Motor neuron (in vitro differentiated cells): Measurements from ENCODE around the gene SPON1. TPM values are rescaled to one million over a fixed set of nuclear protein-coding genes. Genes with fewer than 3 reads are reported as not detected.
A peak's percentile ranks its signal among the peaks of the same experiment; 100 is the strongest.
"Not testable (repeated sequence)": the region's sequence is repeated elsewhere in the genome, so short reads cannot be mapped to it uniquely, and the experiment has no call there.

Experiments used
- ATAC-seq, 8 experiments: fragments of 200-7000 bp; cut with Tn5 transposase; replicated peaks in 6 of 8; 2 replicates each; pipeline ENCODE4 v1.8.0; 2021; ENCODE audit warnings: mild to moderate bottlenecking in 8 of 8, moderate library complexity in 8 of 8
- H3K27ac ChIP-seq, 2 donors: fragments of 250-450 bp; sonication (Bioruptor Pico); 2 replicates each; pipeline ENCODE4 v1.9.0; 2021; ENCODE audit warnings: antibody characterized with exemption in 2 of 2, mild to moderate bottlenecking in 2 of 2, moderate library complexity in 1 of 2
- H3K4me1 ChIP-seq, 2 donors: fragments of 250-450 bp; sonication (Bioruptor Pico); replicated peaks in 1 of 2; 2 replicates each; pipeline ENCODE4 v1.6.1; 2021; ENCODE audit warnings: antibody characterized with exemption in 2 of 2, mild to moderate bottlenecking in 2 of 2, moderate library complexity in 1 of 2
- H3K4me3 ChIP-seq, 5 donors: fragments of 250-450 bp; sonication (Bioruptor Pico); 2 replicates each; pipeline ENCODE4 v1.9.0; 2021; ENCODE audit warnings: antibody characterized with exemption in 5 of 5, mild to moderate bottlenecking in 5 of 5, moderate library complexity in 4 of 5
- WGBS, 10 experiments: fragments of 450-650 bp; shearing (Covaris generic); methylation state at CpG; one replicate each; pipeline ENCODE4 v1.0.0; 2022; 5-methylcytosine and 5-hydroxymethylcytosine counted together
- in situ Hi-C, 9 experiments: fragments of 400-800 bp; cut with MboI; loops; one replicate each; pipeline ENCODE4 v1.15.0; 2021; ENCODE audit warnings: low sequenced_read_pairs in 9 of 9, low pct_unique_long_range_greater_than_20kb in 2 of 9; ENCODE audit not compliant: unreplicated experiment in 9 of 9
- total RNA-seq, 8 experiments: library from RNA; unstranded; fragments of 300-600 nt; gene quantifications; 2 replicates each; pipeline versions ENCODE4 v1.2.3 to v1.2.4, GENCODE V29; 2022

SPON1 gene
- total RNA-seq, 8 experiments from 2014 or later: 0.41 to 294 (median 9.5) TPM

DNA sequence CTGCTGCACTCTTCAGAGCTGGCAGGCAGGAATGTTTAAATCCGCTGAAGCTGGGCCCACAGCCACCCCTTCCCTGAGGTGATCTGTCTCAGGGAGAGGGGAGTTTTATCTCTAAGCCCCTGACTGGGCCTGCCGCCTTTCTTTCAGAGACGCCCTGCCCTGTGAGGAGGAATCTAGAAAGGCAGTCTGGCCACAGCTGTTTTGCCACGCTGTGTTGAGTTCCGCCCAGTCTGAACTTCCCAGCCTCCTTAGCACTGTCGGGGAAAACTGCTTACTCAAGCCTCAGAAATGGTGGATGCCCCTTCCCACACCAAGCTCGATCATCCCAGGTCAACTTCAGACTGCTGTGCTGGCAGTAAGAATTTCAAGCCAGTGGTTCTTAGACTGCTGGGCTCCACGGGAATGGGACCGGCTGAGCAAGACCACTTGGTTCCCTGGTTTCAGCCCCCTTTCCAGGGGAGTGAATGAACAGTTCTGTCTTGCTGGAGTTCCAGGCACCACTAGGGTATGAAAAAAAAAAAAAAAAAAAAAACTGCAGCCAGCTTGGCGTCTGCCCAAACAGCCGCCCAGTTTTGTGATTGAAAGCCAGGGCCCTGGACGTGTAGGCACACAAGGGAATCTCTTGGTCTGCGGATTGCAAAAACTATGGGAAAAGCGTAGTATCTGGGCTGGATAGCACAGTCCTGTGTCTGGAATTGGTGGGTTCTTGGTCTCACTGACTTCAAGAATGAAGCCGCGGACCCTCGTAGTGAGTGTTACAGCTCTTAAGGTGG, 127.4 kb downstream of the SPON1 start:
- peaks cover 0 to 3% of the 10 kb centered on the region in 2 donors for H3K4me1 ChIP-seq
- peak in 4 of 8 experiments; percentile 27 to 89 (median 69) for ATAC-seq
- in situ Hi-C loops: no loop called here
- no peak overlapping the region for H3K27ac ChIP-seq
- no peak overlapping the region for H3K4me3 ChIP-seq
- 17 to 93% (median 64%) methylated on average over 1 to 9 of the region's 17 CpGs; no CpG with 5 or more reads in 3 of the 10 experiments for WGBS, 10 experiments

GRCh38 chr11:14090631-14091030, 128.1 kb downstream of the SPON1 start:
- H3K4me1 ChIP-seq, in situ Hi-C loops, H3K4me3 ChIP-seq, ATAC-seq, H3K27ac ChIP-seq: not testable (repeated sequence)
- WGBS, 10 experiments: no CpG with 5 or more reads among the region's 9 CpGs

DNA sequence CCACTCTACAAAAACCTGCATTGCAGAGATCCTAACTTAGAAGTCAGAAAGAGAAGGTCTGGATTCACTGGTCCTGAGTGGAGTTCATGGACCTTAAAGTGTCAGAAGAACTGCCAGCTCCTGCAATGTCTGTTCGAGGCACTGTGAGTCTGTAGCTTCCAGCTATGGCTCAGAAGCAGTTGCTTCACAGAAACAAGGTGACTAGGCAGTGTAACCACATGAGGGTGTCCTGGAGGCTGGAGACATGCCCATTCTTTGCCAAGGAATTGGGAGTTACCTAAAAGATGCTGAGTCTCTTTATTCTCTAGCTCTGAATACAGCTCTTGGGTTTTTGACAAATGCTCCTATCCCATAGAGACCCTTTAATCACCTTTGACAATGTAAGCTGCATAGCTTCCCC, 130.5 kb downstream of the SPON1 start:
- Histone ChIP-seq H3K27ac (no peak overlapping the region), H3K4me1 (peaks cover 0 to 3% of the 10 kb centered on the region in 2 donors), H3K4me3 (no peak overlapping the region)
- ATAC-seq: no peak
- WGBS, 10 experiments: 0 to 83% (median 46%) methylated on average over 1 of the region's 1 CpG; no CpG with 5 or more reads in 6 of the 10 experiments
- in situ Hi-C loops: no loop called here

- no peak overlapping the region for H3K27ac ChIP-seq
- in situ Hi-C loops: no loop called here
- no peak overlapping the region for H3K4me3 ChIP-seq
- ATAC-seq: no peak
- peaks cover 0 to 3% of the 10 kb centered on the region in 2 donors for H3K4me1 ChIP-seq
- 20 to 100% (median 94%) methylated on average over 1 to 3 of the region's 3 CpGs; no CpG with 5 or more reads in 2 of the 10 experiments for WGBS, 10 experiments
Observed at GRCh38 chr11:14094481-14095037, 132.0 kb downstream of the SPON1 start.

GRCh38 chr11:14095882-14096281, 133.4 kb downstream of the SPON1 start:
- no peak for ATAC-seq
- 45 to 100% (median 86%) methylated on average over 1 of the region's 1 CpG; no CpG with 5 or more reads in 6 of the 10 experiments for WGBS, 10 experiments
- in situ Hi-C loops: no loop called here
- no peak overlapping the region for H3K4me3 ChIP-seq
- H3K27ac ChIP-seq: no peak overlapping the region
- no peaks in the 10 kb centered on the region for H3K4me1 ChIP-seq

GRCh38 chr11:14096606-14097005, 134.1 kb downstream of the SPON1 start:
- no peak for ATAC-seq
- in situ Hi-C loops: no loop called here
- Histone ChIP-seq H3K27ac (no peak overlapping the region), H3K4me3 (no peak overlapping the region), H3K4me1 (no peaks in the 10 kb centered on the region)

DNA sequence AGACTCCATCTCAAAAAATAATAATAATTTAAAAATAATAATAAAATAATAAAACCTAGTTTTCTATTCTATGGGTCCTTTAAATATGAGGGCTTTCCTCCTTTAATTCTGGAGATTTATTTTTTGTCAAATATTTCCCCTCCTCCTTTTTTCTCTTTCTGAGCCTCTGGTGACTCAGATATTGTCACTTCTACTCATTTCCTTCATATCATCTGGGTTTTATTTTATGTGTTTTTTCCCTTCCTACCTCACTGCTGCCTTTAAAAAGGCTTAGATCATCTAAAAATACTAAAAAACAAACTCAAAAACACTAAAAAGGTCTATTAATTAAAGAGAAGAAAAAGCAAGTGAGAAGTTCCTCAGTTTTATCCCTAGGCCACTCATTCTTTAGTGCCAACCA, 138.9 kb downstream of the SPON1 start:
- no peak overlapping the region for H3K4me3 ChIP-seq
- no peaks in the 10 kb centered on the region for H3K4me1 ChIP-seq
- no peak overlapping the region for H3K27ac ChIP-seq
- no peak for ATAC-seq
- in situ Hi-C loops: no loop called here

GRCh38 chr11:14102766-14103165, 140.2 kb downstream of the SPON1 start:
- Histone ChIP-seq H3K4me3 (no peak overlapping the region), H3K27ac (no peak overlapping the region), H3K4me1 (peaks cover 0 to 8% of the 10 kb centered on the region in 2 donors)
- in situ Hi-C loops: no loop called here
- WGBS, 10 experiments: 82 to 100% (median 92%) methylated on average over 1 to 4 of the region's 4 CpGs; no CpG with 5 or more reads in 1 of the 10 experiments
- ATAC-seq: no peak

GRCh38 chr11:14105446-14105845, 142.9 kb downstream of the SPON1 start:
- no peak overlapping the region for H3K27ac ChIP-seq
- H3K4me1 ChIP-seq: peaks cover 0 to 8% of the 10 kb centered on the region in 2 donors
- H3K4me3 ChIP-seq: no peak overlapping the region
- ATAC-seq: no peak
- in situ Hi-C loops: no loop called here
- 17 to 100% (median 53%) methylated on average over 1 of the region's 1 CpG; no CpG with 5 or more reads in 2 of the 10 experiments for WGBS, 10 experiments

DNA sequence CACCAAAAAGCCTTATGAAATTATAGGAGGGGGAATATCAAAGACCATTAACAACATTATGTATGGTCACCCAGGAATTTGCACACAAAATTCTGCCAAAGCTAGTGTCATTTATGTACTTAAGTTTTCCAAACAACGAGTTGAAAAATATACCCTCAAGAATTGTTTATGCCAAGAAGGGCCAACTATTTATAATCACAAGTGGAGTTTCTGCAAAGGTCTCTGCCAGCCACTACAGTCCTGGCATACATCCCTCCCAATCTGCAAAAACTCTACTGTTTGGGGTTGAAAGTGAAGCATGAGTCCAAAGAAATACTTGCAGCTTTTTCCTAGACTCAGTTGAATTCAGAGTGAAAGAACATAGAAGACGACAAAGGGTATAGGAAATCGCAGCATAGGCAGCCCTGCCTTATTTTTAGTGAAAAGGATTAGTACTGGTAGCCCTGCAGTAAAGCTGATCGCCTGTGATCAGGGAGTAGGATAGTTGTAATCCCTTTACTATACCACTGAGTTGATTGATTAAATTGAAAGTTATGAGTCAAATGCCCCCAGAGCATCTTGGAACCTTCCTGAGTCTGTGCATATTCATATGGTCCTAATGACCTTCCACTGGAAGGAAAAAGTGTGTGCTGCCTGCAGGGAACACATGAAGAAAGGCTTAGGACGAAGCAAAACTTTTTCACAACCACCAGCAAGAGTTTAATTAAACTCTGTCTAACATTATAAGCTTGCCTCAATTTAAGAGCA, 144.0 kb downstream of the SPON1 start:
- Histone ChIP-seq H3K27ac (no peak overlapping the region), H3K4me1 (peaks cover 0 to 8% of the 10 kb centered on the region in 2 donors), H3K4me3 (no peak overlapping the region)
- in situ Hi-C loops: no loop called here
- ATAC-seq: peak in 3 of 8 experiments; percentile 8 to 68 (median 54)
- 0 to 79% (median 50%) methylated on average over 1 to 4 of the region's 5 CpGs; no CpG with 5 or more reads in 1 of the 10 experiments for WGBS, 10 experiments

DNA sequence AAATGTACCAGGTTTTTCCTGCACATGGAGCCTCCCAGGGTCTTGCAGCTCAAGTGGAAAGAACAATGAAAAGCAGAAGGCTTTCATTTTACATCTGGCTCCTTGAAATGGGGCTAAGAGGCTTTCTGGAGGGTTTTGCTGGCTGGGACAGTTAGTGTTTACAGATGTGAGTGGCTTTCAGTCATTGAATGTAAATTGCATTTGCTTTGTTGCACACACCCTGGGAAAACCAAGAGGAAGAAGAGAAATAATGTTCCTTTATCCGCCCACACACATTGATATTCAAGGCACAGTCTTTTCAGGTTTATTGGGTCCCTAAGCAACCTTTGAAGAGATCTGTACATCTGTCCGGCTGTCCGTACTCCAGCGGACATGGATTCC, 144.5 kb downstream of the SPON1 start:
- ATAC-seq: peak in 2 of 8 experiments; percentile 31 to 50
- no peak overlapping the region for H3K27ac ChIP-seq
- no peak overlapping the region for H3K4me3 ChIP-seq
- in situ Hi-C loops: no loop called here
- H3K4me1 ChIP-seq: peaks cover 0 to 8% of the 10 kb centered on the region in 2 donors
- WGBS, 10 experiments: 10 to 64% (median 38%) methylated on average over 1 to 4 of the region's 4 CpGs; no CpG with 5 or more reads in 1 of the 10 experiments

DNA sequence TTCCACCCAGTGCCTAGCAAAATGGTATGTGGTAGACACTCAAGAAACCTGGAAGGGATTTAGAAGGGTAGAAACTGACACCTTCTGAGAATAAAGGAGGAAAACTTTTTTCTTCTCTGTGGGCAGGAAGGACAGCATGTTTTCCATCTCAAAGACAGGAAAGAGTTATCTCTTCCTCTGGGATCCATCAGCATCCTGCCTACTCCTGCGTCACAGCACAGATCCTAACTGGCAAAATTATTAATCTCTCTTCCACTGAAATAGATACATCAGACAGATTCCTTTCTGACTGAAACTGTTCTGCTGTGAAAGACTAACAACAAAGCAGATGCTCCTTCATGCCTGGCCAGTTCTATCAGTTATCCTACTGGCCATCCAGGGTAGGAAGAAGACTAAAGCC, 147.2 kb downstream of the SPON1 start:
- no peak overlapping the region for H3K27ac ChIP-seq
- in situ Hi-C loops: no loop called here
- 30 to 100% (median 87%) methylated on average over 1 of the region's 1 CpG; no CpG with 5 or more reads in 2 of the 10 experiments for WGBS, 10 experiments
- H3K4me3 ChIP-seq: no peak overlapping the region
- peaks cover 0 to 8% of the 10 kb centered on the region in 2 donors for H3K4me1 ChIP-seq
- no peak for ATAC-seq

GRCh38 chr11:14110629-14111028, 148.1 kb downstream of the SPON1 start:
- peak in 1 of 8 experiments; percentile 18 for ATAC-seq

More at GRCh38 chr11:14110629-14111028, 148.1 kb downstream of the SPON1 start:
- in situ Hi-C loops: no loop called here
- Histone ChIP-seq H3K4me1 (peaks cover 0 to 8% of the 10 kb centered on the region in 2 donors), H3K27ac (no peak overlapping the region), H3K4me3 (no peak overlapping the region)
- WGBS, 10 experiments: 14 to 100% (median 92%) methylated on average over 1 to 2 of the region's 2 CpGs; no CpG with 5 or more reads in 5 of the 10 experiments
